H1 (cell line): ENCODE measurements around the gene CCDC12. TPM values are rescaled to one million over a fixed set of nuclear protein-coding genes. Genes with fewer than 3 reads are reported as not detected.

Experiments used
- CTCF ChIA-PET: fragments of 300-600 bp; sonication (Branson Sonifier 250); formaldehyde crosslinking; loops from one replicate; lab custom pipeline; 2021; ENCODE audit not compliant: partially characterized antibody; lab: Charles Lee
- POLR2A ChIA-PET: fragments of 300-600 bp; sonication (Branson Sonifier 250); formaldehyde crosslinking; loops from one replicate; lab custom pipeline; 2021; ENCODE audit warnings: inconsistent platforms; ENCODE audit not compliant: partially characterized antibody; lab: Charles Lee
- DNase-seq, 2 experiments: peaks; one replicate each; pipeline versions ENCODE4 v3.0.0 to v3.0.0-alpha.2; 2010 to 2022; ENCODE audit warnings: low spot score in 2 of 2, low read depth in 1 of 2, mixed read lengths in 1 of 2
- FAIRE-seq: peaks from 2 replicates; lab custom pipeline; 2011; peaks lifted over from hg19 to GRCh38; lab: Jason Lieb, UNC
- H2AFZ ChIP-seq: 2 replicates; pipeline ENCODE4 v1.8.1; 2012; ENCODE audit warnings: low read length, inconsistent platforms
- H2AK5ac ChIP-seq: 2 replicates; pipeline ENCODE4 v1.6.1; 2013; ENCODE audit warnings: low read depth, low read length
- H2BK120ac ChIP-seq: replicated peaks from 2 replicates; pipeline ENCODE3; 2013; ENCODE audit warnings: low read depth, low read length, inconsistent platforms
- H2BK12ac ChIP-seq: 2 replicates; pipeline ENCODE4 v1.6.1; 2013; ENCODE audit warnings: low read depth, low read length
- H2BK15ac ChIP-seq: 2 replicates; pipeline ENCODE4 v1.6.1; 2013; ENCODE audit warnings: low read length
- H2BK20ac ChIP-seq: 2 replicates; pipeline ENCODE4 v1.6.1; 2013; ENCODE audit warnings: low read length
- H2BK5ac ChIP-seq: 2 replicates; pipeline ENCODE4 v1.6.1; 2013; ENCODE audit warnings: low read depth, low read length
- H3K14ac ChIP-seq: 2 replicates; pipeline ENCODE4 v1.6.1; 2013; ENCODE audit warnings: inconsistent platforms; ENCODE audit not compliant: insufficient read length
- H3K18ac ChIP-seq: 2 replicates; pipeline ENCODE4 v1.6.1; 2013; ENCODE audit warnings: low read length; ENCODE audit errors: extremely low read depth
- H3K23ac ChIP-seq: 2 replicates; pipeline ENCODE4 v1.6.1; 2013; ENCODE audit warnings: inconsistent platforms; ENCODE audit not compliant: insufficient read length
- H3K23me2 ChIP-seq: 2 replicates; pipeline ENCODE4 v1.6.1; 2013; ENCODE audit warnings: low read depth, low read length
- H3K27ac ChIP-seq: 2 replicates; pipeline ENCODE4 v1.6.1; 2011; ENCODE audit warnings: low read depth, low read length, inconsistent platforms
- H3K27me3 ChIP-seq, 4 experiments: replicated peaks in 1 of 4; 1 replicate in 1 of 4; 2 replicates in 3 of 4; pipeline versions ENCODE4 v1.6.1 to v1.8.1; 2011 to 2013; ENCODE audit warnings: low read length in 3 of 4, mild to moderate bottlenecking in 3 of 4, inconsistent platforms in 2 of 4, mixed read lengths in 2 of 4, moderate library complexity in 1 of 4; ENCODE audit not compliant: control insufficient read depth in 3 of 4, insufficient read depth in 3 of 4; ENCODE audit errors: extremely low read depth in 1 of 4
- H3K36me3 ChIP-seq, 4 experiments: 2 replicates each; pipeline versions ENCODE4 v1.6.1 to v1.8.1; 2011 to 2013; ENCODE audit warnings: mild to moderate bottlenecking in 4 of 4, low read length in 3 of 4, moderate library complexity in 2 of 4, control low read depth in 1 of 4, inconsistent platforms in 1 of 4; ENCODE audit not compliant: insufficient read depth in 4 of 4, control insufficient read depth in 2 of 4
- H3K4ac ChIP-seq: replicated peaks from 2 replicates; pipeline ENCODE3; 2013; ENCODE audit warnings: low read length, low read depth, mixed read lengths, inconsistent platforms; ENCODE audit not compliant: insufficient read length
- H3K4me1 ChIP-seq, 4 experiments: replicated peaks in 1 of 4; 1 replicate in 1 of 4; 2 replicates in 3 of 4; pipeline versions ENCODE4 v1.6.1 to v1.8.1; 2011 to 2013; ENCODE audit warnings: low read length in 3 of 4, inconsistent platforms in 2 of 4, mixed read lengths in 1 of 4; ENCODE audit not compliant: insufficient read depth in 4 of 4, control insufficient read depth in 3 of 4
- H3K4me2 ChIP-seq, 2 experiments: 2 replicates each; pipeline versions ENCODE4 v1.6.1 to v1.8.1; 2011 to 2013; ENCODE audit warnings: low read depth in 2 of 2, low read length in 2 of 2, control low read depth in 1 of 2, inconsistent platforms in 1 of 2, mild to moderate bottlenecking in 1 of 2; ENCODE audit not compliant: insufficient read depth in 1 of 2
- H3K4me3 ChIP-seq, 4 experiments: fragments of 200-600, 300-600 bp in 1 of 4; sonication (generic), shearing (Covaris generic), sonication (Bioruptor Twin) in 1 of 4; 2 replicates each; pipeline versions ENCODE4 v1.5.1 to v1.8.1; 2011 to 2016; ENCODE audit warnings: low read length in 4 of 4, low read depth in 3 of 4, control low read depth in 2 of 4, inconsistent platforms in 2 of 4, mild to moderate bottlenecking in 2 of 4, mixed read lengths in 1 of 4, moderate library complexity in 1 of 4; ENCODE audit not compliant: insufficient read depth in 2 of 4; ENCODE audit errors: extremely low read depth in 1 of 4
- H3K56ac ChIP-seq: replicated peaks from 2 replicates; pipeline ENCODE3; 2013; ENCODE audit warnings: low read depth, mild to moderate bottlenecking, mixed read lengths, low read length, inconsistent platforms; ENCODE audit not compliant: insufficient read length
- H3K79me1 ChIP-seq: 2 replicates; pipeline ENCODE4 v1.6.1; 2013; ENCODE audit warnings: low read depth, low read length, control low read depth
- H3K79me2 ChIP-seq, 2 experiments: 2 replicates each; pipeline versions ENCODE4 v1.6.1 to v1.8.1; 2012 to 2013; ENCODE audit warnings: low read length in 2 of 2, mild to moderate bottlenecking in 2 of 2, inconsistent platforms in 1 of 2; ENCODE audit not compliant: insufficient read depth in 2 of 2, control insufficient read depth in 1 of 2
- H3K9ac ChIP-seq, 4 experiments: replicated peaks in 1 of 4; 1 replicate in 1 of 4; 2 replicates in 3 of 4; pipeline versions ENCODE4 v1.6.1 to v1.8.1; 2011 to 2013; ENCODE audit warnings: low read depth in 3 of 4, low read length in 3 of 4, control low read depth in 2 of 4, mild to moderate bottlenecking in 2 of 4, moderate library complexity in 2 of 4, inconsistent platforms in 1 of 4; ENCODE audit errors: extremely low read depth in 1 of 4
- H3K9me3 ChIP-seq, 2 experiments: 2 replicates each; pipeline versions ENCODE4 v1.6.1 to v1.8.1; 2012 to 2013; ENCODE audit warnings: mild to moderate bottlenecking in 2 of 2, moderate library complexity in 2 of 2, control low read depth in 1 of 2, inconsistent platforms in 1 of 2, low read depth in 1 of 2, low read length in 1 of 2, mixed read lengths in 1 of 2; ENCODE audit not compliant: insufficient read depth in 2 of 2
- H4K20me1 ChIP-seq, 2 experiments: replicated peaks in 1 of 2; 2 replicates each; pipeline versions ENCODE3 to v1.8.1; 2011 to 2013; ENCODE audit warnings: inconsistent platforms in 2 of 2, low read length in 2 of 2, mild to moderate bottlenecking in 1 of 2; ENCODE audit not compliant: insufficient read depth in 2 of 2, control insufficient read depth in 1 of 2
- H4K5ac ChIP-seq: 2 replicates; pipeline ENCODE4 v1.6.1; 2013; ENCODE audit warnings: low read length, low read depth, mixed read lengths, inconsistent platforms; ENCODE audit not compliant: insufficient read length
- H4K8ac ChIP-seq: 2 replicates; pipeline ENCODE4 v1.8.0; 2013; ENCODE audit warnings: mild to moderate bottlenecking, moderate library complexity, low read length, inconsistent platforms; ENCODE audit not compliant: insufficient read depth; ENCODE audit errors: extremely low read depth
- H4K91ac ChIP-seq: replicated peaks from 2 replicates; pipeline ENCODE3; 2013; ENCODE audit warnings: low read length, mixed read lengths, inconsistent platforms; ENCODE audit not compliant: insufficient read length
- EZH2 ChIP-seq: fragments of 200-600 bp; sonication (generic); IDR thresholded peaks from 2 replicates; pipeline ENCODE4 v1.7.1; 2012; ENCODE audit warnings: low read depth, mild to moderate bottlenecking, moderate library complexity, low read length, inconsistent platforms; ENCODE audit not compliant: severe bottlenecking
- NRF1 ChIP-seq: IDR thresholded peaks from 2 replicates; pipeline ENCODE4 v1.6.1; 2011; ENCODE audit warnings: mild to moderate bottlenecking, low read depth, low read length, improper control_type of control experiment
- POLR2AphosphoS5 ChIP-seq: IDR thresholded peaks from 2 replicates; pipeline ENCODE4 v1.6.1; 2011; ENCODE audit warnings: low read depth, low read length
- POU5F1 ChIP-seq: IDR thresholded peaks from 2 replicates; pipeline ENCODE4 v1.6.1; 2011; ENCODE audit warnings: low read depth, mild to moderate bottlenecking, low read length, moderate library complexity
- SIN3A ChIP-seq, 2 experiments: IDR thresholded peaks in 1 of 2; conservative IDR thresholded peaks in 1 of 2; 2 replicates each; pipeline ENCODE4 v1.6.1; 2011 to 2012; ENCODE audit warnings: low read length in 2 of 2, improper control_type of control experiment in 1 of 2, low read depth in 1 of 2, mild to moderate bottlenecking in 1 of 2
- SIX5 ChIP-seq: IDR thresholded peaks from 2 replicates; pipeline ENCODE4 v1.6.1; 2011; ENCODE audit warnings: mild to moderate bottlenecking, low read depth, low read length
- SP4 ChIP-seq: IDR thresholded peaks from 2 replicates; pipeline ENCODE4 v1.6.1; 2012; ENCODE audit warnings: low read length, inconsistent platforms
- SUZ12 ChIP-seq: fragments of 200-600 bp; sonication (generic); IDR thresholded peaks from 2 replicates; pipeline ENCODE4 v1.6.1; 2012; ENCODE audit warnings: mild to moderate bottlenecking, inconsistent platforms, low read length, moderate library complexity, mixed read lengths
- WGBS, 2 experiments: shearing (Covaris generic) in 1 of 2; methylation state at CpG; one replicate each; pipeline versions ENCODE4 v1.1.6 to v1.1.7; 2013 to 2015; ENCODE audit warnings: low lambda C conversion rate in 2 of 2, mixed read lengths in 2 of 2, inconsistent platforms in 1 of 2, low coverage in 1 of 2, missing lambda C conversion rate in 1 of 2; ENCODE audit not compliant: insufficient replicate concordance in 2 of 2, insufficient coverage in 1 of 2, insufficient read length in 1 of 2; ENCODE audit errors: extremely low coverage in 1 of 2, missing lambda C conversion rate in 1 of 2; 5-methylcytosine and 5-hydroxymethylcytosine counted together
- polyA plus RNA-seq, 7 experiments: library from polyadenylated mRNA; depleted of rRNA in 3 of 7; stranded (reverse) in 5 of 7; unstranded in 2 of 7; fragments of >200 nt in 5 of 7; fragments of 200-250 nt in 2 of 7; gene quantifications; 1 replicate in 5 of 7; 2 replicates in 1 of 7; 4 replicates in 1 of 7; pipeline versions ENCODE4 v1.2.1 to v1.2.3, GENCODE V29; 2011 to 2013; ENCODE audit warnings: missing spikeins in 2 of 7, mixed read lengths in 2 of 7
- total RNA-seq: library from RNA; stranded (reverse); fragmentation: NEBNext Ultra II Directional; extraction: Animal tissue kit (Norgen Biotek cat#: 25700); gene quantifications from 2 replicates; pipeline ENCODE4 v1.2.1, GENCODE V29; 2021
- TF ChIP-seq, protein P1 (sequence below): IDR thresholded peaks from 2 replicates; pipeline ENCODE4 v1.6.1; 2012; ENCODE audit warnings: inconsistent platforms
- TF ChIP-seq, protein P2 (sequence below): IDR thresholded peaks from 2 replicates; pipeline ENCODE4 v1.6.1; 2012; ENCODE audit warnings: inconsistent platforms

The CCDC12 gene
- total and polyA plus RNA-seq, 2 of the 8 experiments (the other 6 are each of a cell fraction or from before 2014, with no cell fraction given), result 29.5 to 41.3 TPM

DNA sequence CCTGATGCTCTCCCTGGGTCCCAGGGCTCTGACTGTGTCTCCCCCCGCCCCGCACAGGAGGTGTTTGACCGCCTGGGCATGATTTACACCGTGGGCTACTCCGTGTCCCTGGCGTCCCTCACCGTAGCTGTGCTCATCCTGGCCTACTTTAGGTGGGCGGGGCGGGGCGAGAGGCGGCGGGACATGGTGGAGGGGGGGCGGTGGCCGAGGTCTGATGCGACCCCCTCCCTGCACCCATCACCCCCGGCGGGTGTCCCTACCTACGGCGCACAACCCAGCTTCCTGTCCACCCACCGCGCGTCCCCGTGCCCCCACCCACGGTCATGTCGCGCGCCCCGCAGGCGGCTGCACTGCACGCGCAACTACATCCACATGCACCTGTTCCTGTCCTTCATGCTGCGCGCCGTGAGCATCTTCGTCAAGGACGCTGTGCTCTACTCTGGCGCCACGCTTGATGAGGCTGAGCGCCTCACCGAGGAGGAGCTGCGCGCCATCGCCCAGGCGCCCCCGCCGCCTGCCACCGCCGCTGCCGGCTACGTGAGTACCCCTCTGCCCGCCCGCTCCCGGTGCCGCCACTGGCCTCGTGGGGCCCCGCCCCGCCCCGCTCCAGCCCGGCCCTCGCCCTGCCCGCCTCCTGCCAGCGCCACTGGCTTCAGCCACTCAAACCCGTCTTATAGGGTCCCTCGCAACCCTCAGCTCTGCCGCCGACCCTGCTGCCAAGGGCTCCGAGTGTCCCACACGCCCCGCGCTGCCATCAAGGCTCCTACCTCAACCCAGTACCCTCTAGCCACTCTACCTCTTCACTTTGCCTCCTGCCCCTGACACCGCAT is 78.0 kb downstream of the CCDC12 start:
- Histone ChIP-seq H3K79me1 (no peaks in the 10 kb centered on the region), H4K5ac (no peak overlapping the region), H3K9ac (no peak overlapping the region), H4K20me1 (peaks cover 0 to 2% of the 10 kb centered on the region in 2 experiments), H2BK5ac (no peak overlapping the region), H2BK20ac (no peak overlapping the region), H3K23ac (no peak overlapping the region), H3K4me3 (peak overlapping the region in 2 of 4 experiments; percentile 14 to 51; a peak in 3 of 8 replicates), H3K4ac (no peak overlapping the region), H3K79me2 (no peaks in the 10 kb centered on the region), H3K27ac (no peak overlapping the region), H3K4me1 (peaks cover 0 to 7% (median 2%) of the 10 kb centered on the region in 4 experiments; a peak in 4 of 7 replicates), H2BK120ac (no peak overlapping the region), H3K9me3 (no peaks in the 10 kb centered on the region), H4K91ac (no peak overlapping the region), H3K18ac (no peak overlapping the region), H3K4me2 (peak overlapping the region; percentile 50 to 77), H3K27me3 (peaks cover 0 to 40% (median 25%) of the 10 kb centered on the region in 4 experiments; a peak in 6 of 7 replicates), H3K23me2 (peaks cover 5% of the 10 kb centered on the region; the same call in 1 of the 2 replicates), H2BK12ac (no peak overlapping the region), H3K14ac (no peak overlapping the region), H3K56ac (no peak overlapping the region), H2BK15ac (no peak overlapping the region), H4K8ac (peak overlapping the region; percentile 43; the same call in 1 of the 2 replicates), H2AFZ (no peak overlapping the region), H2AK5ac (no peak overlapping the region), H3K36me3 (no peaks in the 10 kb centered on the region)
- CTCF ChIA-PET, result interaction anchor here (0.7 to 13.3 kb wide), 21 partner anchors 8 to 234 kb away, joined by 3 to 91 read pairs (median 5); partner anchors contain the start of gene MYL3
- POLR2A ChIA-PET, result interaction anchor here (0.5 to 1.7 kb wide), 5 partner anchors 16 to 313 kb away, joined by 3 to 5 read pairs (median 3); no protein-coding TSS in a partner anchor
- FAIRE-seq (no peak), DNase-seq (peak in 1 of 2 experiments; percentile 72)
- WGBS, 2 experiments, result 39% methylated on average over 28 of the region's 71 CpGs; no CpG with 5 or more reads in 1 of the 2 experiments
- TF ChIP-seq SP4 (no peak), POU5F1 (no peak), EZH2 (peak; percentile 44), SIX5 (no peak), SIN3A (conservative IDR thresholded peaks at IDR 0.05 in 1 of 2, IDR thresholded peaks at IDR 0.05 in 1 of 2; ENCODE audit: low read depth in 1 of 2, low read length in 2 of 2) (no peak), SUZ12 (peak; percentile 45; the same call in 1 of the 2 replicates), NRF1 (no peak), POLR2AphosphoS5 (no peak)
- TF ChIP-seq, protein P1, sequence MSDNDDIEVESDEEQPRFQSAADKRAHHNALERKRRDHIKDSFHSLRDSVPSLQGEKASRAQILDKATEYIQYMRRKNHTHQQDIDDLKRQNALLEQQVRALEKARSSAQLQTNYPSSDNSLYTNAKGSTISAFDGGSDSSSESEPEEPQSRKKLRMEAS, result peak; percentile 65; the same call in 1 of the 2 replicates
- TF ChIP-seq, protein P2, sequence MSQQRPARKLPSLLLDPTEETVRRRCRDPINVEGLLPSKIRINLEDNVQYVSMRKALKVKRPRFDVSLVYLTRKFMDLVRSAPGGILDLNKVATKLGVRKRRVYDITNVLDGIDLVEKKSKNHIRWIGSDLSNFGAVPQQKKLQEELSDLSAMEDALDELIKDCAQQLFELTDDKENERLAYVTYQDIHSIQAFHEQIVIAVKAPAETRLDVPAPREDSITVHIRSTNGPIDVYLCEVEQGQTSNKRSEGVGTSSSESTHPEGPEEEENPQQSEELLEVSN, result peak; percentile 37
